A549 (cell line): ENCODE measurements around the gene MGAT5.

Source experiments
- BHLHE40 ChIP-seq: IDR thresholded peaks from 2 replicates; pipeline ENCODE4 v1.6.1; 2012; ENCODE audit warnings: low read depth, low read length, inconsistent platforms
- CTCF ChIP-seq: fragments of >200 bp; sonication (Bioruptor Twin); formaldehyde crosslinking; IDR thresholded peaks from 3 replicates; pipeline ENCODE4 v1.5.1; 2016
- KDM1A ChIP-seq: fragments of 200-600 bp; sonication (generic); IDR thresholded peaks from 2 replicates; pipeline ENCODE4 v1.6.1; 2016; ENCODE audit warnings: low read depth, mild to moderate bottlenecking
- RAD21 ChIP-seq, 2 experiments: fragments of >200 bp in 1 of 2; sonication (Bioruptor Twin) in 1 of 2; formaldehyde crosslinking in 1 of 2; IDR thresholded peaks in 1 of 2; conservative IDR thresholded peaks in 1 of 2; 2 replicates in 1 of 2; 3 replicates in 1 of 2; pipeline ENCODE4 v1.6.1; 2012 to 2018; ENCODE audit warnings: inconsistent platforms in 1 of 2
- USF2 ChIP-seq: fragments of 450-650 bp; IDR thresholded peaks from 2 replicates; pipeline ENCODE4 v1.6.1; 2014; ENCODE audit warnings: antibody characterized with exemption
- TF ChIP-seq, protein P1 (sequence below): fragments of 200-600 bp; sonication (generic); IDR thresholded peaks from 2 replicates; pipeline ENCODE4 v1.6.1; 2016; ENCODE audit warnings: antibody characterized with exemption, mild to moderate bottlenecking, moderate library complexity

GRCh38 chr2:134283661-134284060, 29.8 kb downstream of the MGAT5 start:
- no peak for TF ChIP-seq KDM1A
- no peak for TF ChIP-seq USF2
- TF ChIP-seq, protein P1, sequence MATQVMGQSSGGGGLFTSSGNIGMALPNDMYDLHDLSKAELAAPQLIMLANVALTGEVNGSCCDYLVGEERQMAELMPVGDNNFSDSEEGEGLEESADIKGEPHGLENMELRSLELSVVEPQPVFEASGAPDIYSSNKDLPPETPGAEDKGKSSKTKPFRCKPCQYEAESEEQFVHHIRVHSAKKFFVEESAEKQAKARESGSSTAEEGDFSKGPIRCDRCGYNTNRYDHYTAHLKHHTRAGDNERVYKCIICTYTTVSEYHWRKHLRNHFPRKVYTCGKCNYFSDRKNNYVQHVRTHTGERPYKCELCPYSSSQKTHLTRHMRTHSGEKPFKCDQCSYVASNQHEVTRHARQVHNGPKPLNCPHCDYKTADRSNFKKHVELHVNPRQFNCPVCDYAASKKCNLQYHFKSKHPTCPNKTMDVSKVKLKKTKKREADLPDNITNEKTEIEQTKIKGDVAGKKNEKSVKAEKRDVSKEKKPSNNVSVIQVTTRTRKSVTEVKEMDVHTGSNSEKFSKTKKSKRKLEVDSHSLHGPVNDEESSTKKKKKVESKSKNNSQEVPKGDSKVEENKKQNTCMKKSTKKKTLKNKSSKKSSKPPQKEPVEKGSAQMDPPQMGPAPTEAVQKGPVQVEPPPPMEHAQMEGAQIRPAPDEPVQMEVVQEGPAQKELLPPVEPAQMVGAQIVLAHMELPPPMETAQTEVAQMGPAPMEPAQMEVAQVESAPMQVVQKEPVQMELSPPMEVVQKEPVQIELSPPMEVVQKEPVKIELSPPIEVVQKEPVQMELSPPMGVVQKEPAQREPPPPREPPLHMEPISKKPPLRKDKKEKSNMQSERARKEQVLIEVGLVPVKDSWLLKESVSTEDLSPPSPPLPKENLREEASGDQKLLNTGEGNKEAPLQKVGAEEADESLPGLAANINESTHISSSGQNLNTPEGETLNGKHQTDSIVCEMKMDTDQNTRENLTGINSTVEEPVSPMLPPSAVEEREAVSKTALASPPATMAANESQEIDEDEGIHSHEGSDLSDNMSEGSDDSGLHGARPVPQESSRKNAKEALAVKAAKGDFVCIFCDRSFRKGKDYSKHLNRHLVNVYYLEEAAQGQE = no peak
- no peak for TF ChIP-seq RAD21 (conservative IDR thresholded peaks at IDR 0.05 in 1 of 2, IDR thresholded peaks at IDR 0.05 in 1 of 2)
- no peak for TF ChIP-seq CTCF
- no peak for TF ChIP-seq BHLHE40
